Nucleus accumbens (tissue), 56 donors: ENCODE data around the gene RNF40.

Experiments used
- DNase-seq, 56 donors: peaks; one replicate each; lab custom pipeline; 2025; lab: John Stamatoyannopoulos, UW

The RNF40 gene

DNA sequence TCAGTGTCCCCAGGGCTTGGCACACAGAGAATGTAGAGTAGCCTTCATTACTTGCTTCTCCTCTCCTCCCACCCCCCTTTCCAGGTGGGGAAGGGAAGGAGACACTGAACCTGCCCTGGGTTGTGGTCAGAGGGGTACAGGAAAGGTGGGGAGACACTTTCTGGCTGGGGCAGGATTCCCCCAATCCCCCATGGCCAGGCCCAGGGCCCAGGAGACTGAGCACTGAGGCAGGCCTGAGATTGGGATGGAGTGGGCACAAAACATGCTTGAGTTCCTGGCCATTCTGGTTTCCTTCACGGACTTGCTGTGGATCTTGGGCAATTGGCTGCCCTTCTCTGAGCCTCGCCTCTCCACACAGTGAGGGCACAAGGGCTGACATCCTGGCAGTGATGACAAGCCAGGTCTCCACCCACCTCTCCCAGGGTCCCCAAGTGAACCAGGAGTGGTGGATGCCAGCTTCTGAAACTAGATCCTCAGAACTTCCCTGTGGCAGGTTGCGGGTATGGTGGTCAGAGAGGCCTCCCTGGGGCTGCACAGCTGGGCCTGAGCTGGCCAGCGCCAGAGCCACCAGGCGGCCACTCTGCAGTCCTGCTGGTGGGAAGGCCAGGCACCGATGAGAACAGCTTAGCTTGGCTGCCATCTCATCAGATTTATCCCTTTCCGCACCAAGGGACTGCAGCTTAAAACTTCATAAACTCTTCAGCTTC lies 15.6 kb downstream of the RNF40 start:
- no peak for DNase-seq

DNA sequence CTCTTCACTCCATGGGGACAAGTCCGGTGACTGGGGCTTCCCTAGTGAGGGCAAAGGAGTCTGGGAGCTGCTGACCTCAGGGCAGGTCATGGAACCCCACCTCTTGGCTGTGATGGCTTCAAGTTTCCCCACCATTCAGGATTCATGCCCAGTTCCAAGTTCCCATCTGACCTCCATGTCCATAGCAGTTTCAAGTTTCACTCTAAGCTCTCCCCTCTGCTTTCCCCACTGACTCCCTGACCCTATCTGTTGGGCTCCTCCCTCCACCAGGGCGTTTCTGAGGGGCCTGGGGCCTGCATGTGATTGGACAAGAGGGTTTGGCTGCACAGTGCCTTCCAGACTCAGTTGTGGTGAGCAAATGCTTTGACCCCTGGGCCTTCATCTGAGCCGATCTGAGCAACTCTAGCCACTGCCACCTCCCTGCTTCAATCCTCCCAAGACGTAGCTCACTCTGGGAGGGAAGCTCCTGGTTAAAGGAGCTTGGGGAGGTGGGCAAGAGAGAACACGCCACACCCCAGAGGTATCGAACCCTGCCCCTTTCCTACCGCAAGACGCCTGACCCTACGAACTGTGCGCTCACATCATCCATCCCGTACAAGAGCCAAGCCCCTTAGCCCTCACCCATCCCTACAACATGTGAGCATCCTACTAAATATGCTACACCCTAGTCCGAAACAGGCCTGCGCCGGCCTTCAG lies 16.6 kb downstream of the RNF40 start:
- no peak for DNase-seq

DNA sequence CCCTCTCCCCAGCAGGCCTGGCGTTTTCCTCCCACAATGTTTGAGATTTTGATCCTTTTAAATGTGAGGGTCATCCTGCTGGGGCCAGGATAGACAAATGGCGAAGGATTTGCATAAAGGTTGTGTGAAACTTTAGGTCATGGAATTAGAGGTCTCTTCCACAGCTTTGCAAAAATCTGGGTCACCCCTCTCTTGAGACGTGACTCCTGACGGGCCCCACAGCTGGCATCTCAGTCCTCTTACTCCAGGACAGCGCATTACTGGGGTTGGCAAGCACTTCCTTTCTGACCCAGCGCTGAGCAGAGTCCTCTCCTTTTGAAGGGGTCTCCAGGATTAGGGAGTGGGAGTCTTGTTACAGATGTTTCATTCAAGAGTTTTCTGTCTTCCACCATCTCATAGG lies 17.5 kb downstream of the RNF40 start:
- no peak for DNase-seq

DNA sequence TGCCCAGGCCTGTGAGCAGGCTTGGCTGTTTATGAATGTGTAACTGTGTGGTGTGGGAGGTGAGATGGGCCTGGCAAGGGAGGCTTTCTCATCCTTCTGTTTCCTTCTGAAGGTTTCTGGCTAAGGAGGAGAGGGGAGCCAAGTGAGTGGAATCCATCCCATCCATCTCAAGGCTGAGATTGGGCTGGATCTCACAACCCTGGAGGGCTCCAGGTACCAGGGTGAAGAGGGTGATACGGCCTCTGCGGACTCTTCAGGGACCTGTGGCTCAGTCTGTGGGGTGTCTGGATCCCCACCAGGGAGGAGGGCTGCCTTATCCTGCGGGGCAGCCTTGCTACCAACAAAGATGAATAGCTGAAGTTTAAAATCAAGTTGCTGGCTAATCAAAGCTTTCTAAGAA lies 17.9 kb downstream of the RNF40 start:
- DNase-seq: no peak

DNA sequence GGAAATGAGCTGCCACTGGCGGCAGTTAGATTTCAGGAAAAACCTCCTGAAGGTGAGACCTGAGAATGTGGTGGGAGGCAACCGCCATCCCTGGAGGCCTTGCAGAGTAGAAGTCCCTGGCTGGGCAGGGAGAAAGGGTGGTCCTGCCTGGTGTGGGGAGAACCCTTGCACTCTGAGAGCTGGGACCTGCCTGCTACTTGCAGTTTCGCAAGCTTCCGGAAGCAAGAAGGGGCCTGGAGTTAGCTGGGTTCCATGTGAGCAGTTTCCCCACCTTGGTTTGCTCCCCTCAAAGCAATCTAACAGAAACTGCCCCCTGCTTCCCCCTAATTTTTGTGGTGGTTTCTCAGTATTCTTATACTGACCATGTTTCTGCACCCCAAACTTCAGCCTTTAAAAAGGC lies 18.4 kb downstream of the RNF40 start:
- DNase-seq: no peak

DNA sequence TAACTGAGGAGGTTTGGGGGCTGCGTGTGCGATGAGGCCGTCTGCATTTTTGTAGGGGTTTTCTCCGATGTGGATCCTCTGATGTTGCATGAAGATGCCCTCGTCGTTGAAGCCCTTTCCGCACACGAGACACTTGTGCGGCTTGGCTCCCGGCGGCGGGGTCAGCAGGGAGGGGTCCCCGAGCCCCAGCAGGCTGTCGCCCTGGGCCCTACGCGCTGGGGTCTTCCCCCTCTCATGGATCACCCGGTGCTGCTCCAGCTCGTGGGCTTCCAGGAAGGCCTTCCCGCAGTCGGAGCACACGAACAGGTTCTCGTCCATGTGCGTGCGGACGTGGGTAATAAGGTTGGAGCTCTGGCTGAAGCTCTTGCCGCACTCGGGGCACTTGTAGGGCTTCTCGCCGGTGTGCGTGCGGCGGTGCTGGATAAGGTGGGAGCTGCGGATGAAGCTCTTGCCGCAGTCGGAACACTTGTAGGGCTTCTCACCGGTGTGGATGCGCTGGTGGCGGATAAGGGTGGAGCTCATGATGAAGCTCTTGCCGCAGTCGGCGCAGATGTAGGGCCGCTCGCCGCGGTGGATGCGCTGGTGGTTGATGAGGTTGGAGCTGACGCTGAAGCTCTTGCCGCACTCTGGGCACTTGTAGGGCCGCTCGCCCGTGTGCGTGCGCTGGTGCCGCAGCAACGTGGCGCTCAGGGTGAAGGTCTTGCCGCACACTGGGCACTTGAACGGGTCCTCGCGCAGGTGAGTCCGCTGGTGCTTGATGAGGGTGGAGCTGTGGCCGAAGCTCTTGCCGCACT lies 20.6 kb downstream of the RNF40 start:
- DNase-seq: no peak

DNA sequence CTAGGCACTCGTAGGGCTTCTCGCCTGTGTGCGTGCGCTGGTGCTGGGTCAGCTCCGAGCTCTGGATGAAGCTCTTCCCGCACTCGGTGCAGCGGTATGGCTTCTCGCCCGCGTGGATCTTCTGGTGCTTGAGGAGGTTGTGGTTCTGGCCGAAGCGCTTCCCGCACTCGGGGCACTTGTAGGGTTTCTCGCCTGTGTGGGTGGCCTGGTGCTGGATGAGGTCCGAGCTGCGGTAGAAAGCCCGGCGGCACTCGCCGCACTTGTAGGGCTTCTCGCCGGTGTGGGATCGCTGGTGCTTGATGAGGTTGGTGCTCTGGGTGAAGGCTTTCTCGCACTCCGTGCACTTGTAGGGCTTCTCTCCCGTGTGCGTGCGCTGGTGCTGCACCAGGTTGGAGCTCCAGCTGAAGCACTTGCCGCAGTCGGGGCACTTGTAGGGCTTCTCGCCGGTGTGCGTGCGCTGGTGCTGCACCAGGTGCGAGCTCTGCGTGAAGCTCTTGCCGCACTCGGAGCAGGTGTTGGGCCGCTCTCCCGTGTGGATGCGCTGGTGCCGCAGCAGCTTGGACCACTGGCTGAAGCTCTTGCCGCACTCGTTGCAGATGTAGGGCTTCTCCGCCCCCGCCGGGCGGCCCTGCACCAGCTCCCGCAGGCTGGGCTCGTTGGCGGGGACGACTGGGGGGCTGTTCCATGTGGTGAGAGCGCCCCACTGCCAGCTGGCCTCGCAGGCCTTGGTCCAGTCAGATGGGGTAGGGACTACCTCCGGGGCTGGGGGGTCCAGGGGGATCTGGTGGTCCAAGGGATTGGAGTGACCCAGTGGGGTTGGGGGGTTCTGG lies 21.4 kb downstream of the RNF40 start:
- DNase-seq: no peak

DNA sequence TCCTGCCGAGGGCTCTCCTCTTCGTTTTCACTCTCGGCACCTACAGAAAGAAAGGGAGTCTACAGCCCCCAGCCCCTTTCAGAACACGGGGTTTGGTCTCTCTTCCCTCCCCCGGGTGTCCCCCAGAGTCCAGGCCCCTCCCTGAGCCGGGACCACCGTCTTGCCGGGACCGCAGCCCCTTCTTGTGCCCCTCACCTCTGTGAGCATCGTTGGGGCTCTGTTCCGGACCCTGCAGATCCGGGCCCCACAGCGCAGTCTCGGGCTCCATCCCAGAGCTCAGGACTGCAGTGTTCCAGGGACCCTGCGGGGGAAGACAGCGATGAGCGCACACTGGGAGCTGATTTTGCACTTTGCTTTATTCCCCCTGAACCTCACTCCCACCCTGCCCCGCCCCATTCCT lies 22.1 kb downstream of the RNF40 start:
- DNase-seq: no peak

DNA sequence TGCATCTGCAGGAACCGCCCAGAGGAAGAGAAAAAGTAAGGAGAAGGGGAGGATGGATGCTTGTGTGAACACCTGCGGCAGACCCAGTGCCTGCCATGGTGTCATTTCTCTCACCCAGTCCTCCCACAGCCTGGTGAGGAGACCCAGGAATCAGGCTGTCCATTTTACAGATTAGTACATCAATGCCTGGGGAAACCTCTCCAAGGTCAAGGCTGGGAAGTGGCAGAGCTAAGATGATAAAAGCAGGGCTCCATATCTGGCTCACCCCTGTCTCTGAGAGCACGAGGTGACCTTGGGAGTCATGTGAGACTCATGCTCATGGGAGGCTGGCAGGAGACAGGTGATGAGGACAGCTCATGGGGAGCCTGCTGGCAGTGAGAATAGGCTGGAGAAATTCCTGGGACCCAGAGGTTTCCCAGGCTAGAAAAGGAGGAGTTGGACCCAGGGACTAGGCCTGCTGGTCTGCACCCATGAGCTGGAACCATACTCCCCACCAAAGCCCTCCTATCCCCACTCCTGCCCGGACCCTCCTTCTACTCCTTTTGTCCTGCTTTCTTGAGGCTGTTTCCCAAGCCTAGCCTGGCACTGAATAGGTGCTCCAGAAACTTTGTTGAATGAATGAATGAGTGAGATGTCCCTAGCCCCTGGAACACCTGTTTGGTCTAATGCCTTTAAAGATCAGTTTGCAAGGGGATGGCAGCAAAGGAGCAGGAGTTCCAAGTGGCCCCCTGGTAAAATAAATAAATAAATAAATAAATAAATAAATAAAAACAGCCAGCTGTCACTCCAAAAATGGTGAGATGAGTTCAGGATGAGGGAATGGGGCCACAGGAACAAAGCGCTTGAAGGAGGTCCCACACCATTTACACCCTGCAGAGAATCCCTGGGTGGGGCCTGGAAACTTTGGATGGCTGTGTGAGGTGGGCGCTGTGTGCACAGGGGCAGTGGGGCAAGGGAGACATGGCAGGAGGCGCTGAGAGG lies 23.3 kb downstream of the RNF40 start:
- no peak for DNase-seq

DNA sequence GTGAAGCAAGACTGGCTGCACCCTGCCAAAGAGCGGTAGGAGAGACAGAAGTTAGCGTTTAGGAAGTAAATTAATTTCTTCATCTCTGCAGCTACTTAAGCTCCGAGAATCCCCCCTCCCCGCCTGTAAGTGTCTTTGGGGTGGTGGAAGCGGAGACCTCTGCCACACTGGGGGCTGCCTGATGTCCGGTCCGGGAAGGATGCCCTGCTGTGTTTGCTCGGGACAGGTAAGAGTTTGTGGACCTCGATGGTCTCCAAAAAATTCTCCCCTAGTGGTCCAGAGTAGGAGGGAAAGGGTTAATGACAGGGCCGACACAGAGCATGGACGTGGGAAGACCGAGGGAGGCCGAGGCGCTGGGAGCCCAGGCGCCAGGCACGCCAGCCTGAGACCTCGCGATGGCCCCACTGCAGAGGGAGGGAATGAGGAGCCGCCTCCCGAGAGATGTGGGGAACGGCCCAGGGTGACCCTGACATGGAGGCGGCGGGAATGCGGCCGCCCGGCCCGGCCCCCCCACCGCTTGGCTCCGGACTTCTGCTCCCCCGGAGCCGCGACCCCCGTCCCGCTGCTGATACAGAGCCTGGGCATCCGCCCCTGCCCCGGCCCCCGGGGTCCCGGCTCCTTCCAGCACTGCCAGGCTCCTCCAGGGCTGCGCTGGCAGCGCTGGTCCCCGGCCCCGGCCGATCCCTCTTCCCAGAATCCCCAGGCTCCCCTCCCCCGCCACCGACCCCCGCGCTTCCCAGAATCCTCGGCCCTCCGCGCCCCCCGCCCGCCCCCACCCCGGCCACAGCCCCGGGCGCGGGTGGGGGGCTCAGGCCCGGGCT lies 24.2 kb downstream of the RNF40 start:
- DNase-seq: peak in 11 of 56 donors; percentile 19 to 61 (median 48)

DNA sequence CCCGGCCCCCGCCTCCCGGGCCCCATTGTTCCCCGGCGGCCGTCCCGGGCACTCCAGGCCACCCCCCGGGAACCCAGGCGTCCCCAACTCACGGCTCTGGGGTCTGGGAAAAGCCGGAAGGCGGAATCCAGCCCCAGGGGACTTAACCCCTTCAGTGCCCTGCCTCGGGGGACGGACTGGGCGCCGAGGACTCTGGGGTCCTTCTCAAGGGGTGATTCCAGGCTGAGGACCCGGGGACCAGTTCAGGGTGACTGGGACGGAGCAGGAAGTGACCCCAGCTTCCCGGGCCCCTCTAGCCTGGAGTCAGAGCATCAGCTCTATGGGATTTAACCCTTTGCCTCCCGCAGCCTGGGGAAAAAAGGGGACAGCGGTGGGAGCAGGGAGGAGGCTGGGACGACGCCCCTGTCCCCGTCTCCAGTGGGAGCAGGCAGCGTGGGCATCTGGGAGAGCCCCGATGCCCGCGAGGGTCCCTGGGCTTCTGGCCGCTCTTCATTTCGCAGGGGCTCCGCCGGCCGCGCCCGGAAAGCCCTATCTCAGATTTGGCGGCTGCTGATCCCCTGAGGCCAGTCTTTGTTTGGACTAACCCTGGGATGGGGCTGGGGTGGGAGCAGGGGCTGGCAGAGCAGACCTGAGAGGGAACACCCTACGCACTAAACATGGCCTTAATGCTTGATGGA lies 25.0 kb downstream of the RNF40 start, which contains the start of gene ZNF629:
Gene ZNF629 (minus strand): TSS at position 270 of the 677 bp plus-strand sequence. CDS start 2,723 bp downstream, outside the sequence.
- peak in 53 of 56 donors; percentile 25 to 85 (median 65) for DNase-seq

DNA sequence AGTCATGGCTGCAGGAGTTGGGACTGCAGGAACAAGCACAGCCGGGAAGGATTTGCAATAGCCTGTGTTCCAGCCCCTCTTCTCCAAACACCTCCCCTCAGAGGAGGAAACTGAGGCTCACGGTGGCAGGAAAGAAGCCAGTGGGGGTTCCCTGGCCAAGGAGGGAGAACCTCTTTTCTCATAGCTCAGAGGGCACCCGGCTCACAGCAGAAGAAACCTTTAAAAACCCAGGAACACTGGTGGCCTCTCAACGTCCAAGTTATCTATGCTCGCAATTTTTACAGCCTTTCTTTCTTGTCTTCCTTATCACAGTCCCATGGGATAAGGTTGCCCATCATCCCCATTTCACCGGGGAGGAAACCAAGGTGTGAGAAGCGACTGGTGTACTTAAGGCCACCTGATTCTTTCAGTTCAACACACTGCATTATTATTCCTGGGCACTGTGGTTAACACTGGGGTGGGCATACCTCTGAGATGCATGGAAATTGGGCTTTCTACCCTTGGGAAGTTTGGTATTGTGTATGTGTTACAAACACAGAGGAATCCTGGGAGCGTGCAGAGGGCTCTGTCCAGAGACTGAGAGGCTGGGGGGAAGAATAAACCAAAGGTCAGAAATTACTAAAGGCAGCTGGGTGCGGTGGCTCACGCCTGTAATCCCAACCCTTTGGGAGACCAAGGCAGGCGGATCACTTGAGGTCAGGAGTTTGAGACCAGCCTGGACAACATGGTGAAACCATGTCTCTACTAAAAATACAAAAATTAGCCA lies 25.7 kb downstream of the RNF40 start:
- peak in 4 of 56 donors; percentile 47 to 53 (median 48) for DNase-seq

DNA sequence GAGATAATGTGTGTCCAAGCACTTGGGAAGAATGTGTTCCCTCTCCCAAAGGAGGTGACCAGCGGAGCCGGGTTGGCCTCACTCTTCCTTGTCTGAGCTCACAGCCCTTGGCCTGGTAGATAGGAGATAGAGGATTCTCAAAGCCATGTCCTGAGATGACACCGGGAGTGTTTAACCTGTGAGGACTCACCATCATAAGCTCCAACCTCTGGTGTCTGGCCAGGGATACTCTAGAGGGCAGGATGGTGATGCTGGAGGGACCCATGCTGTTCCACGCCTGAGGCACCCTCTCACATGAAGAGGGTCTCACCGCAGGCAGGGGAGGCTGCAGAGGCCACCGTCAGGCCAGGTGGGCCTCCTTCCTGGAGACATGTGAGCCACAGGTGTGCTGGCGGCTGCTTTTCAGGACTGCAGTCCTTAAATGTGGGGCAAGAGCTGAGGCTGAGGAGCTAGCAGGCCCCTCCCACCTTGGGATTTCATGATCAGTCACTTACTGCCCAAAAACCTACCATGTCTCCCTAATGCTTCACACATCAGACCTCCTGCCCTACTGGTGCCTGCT lies 31.5 kb downstream of the RNF40 start:
- DNase-seq: no peak

DNA sequence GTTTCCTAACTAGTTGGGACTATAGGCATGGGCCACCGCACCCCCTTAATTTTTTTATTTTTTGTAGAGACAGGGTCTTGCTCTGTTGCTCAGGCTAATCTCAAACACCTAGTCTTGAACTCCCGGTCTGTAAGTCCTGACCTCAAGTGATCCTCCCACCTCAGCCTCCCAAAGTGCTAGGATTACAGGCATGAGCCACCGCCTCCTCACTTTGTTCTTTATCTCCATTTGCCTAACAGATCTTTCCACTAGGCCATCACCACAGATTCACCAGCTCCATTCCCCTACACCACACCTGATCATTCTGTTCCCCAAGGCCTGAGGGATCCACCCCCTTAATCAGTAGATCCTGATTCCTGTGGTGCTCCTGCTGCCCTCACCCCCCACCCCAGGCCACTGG lies 32.5 kb downstream of the RNF40 start:
- no peak for DNase-seq

DNA sequence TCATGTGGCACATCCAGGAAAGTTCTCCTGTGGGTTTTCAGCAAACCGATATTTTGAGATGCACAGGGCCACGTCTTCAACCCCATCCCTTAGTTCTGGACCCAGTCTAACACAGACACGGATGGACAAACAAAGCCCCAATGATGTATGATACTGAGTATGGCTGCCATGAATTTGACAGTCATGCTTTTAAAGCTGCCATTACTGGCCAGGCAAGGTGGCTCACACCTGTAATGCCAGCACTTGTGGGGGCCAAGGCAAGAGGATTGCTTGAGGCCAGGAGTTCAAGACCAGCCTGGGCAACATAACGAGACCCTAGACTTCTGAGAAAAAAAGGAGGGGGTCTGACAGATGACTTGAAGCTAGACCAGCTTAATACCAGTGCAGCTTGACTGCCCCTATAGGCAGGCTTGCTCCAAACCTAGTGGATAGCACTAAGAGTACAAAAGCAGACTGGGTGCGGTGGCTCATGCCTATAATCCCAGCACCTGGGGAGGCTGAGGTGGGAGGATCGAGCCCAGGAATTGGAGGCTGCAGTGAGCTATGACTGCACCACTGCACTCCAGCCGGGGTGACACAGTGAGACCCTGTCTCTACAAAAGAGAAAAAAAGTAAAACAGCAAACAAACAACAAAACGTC lies 35.7 kb downstream of the RNF40 start:
- no peak for DNase-seq

DNA sequence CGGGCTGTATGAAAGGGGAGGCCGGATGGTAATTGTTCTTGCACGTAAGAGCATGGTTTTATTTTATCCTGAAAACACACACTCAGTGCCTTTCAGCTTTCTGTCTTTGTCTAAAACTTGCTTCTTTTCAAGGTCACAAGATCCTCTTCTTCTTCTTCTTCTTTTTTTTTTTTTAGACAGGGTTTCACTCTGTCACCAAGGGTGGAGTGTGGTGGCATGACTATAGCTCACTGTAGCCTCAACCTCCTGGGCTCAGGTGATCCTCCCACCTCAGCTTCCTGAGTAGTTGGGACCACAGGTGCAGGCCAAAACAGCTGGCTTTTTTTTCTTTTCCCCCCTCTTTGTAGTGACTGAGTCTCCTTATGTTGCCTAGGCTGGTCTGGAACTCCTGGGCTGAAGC lies 40.8 kb downstream of the RNF40 start:
- DNase-seq: no peak
